GM19351 (cell line): ENCODE results near the gene TIAM2.
"Not testable (repeated sequence)": the region's sequence is repeated elsewhere in the genome, so short reads cannot be mapped to it uniquely, and the experiment has no call there.

ENCODE experiments used
- ATAC-seq: cut with Tn5 transposase; IDR thresholded peaks from one replicate; pipeline ENCODE4 v1.9.1; 2021; ENCODE audit warnings: mild to moderate bottlenecking, moderate library complexity; ENCODE audit not compliant: unreplicated experiment

The TIAM2 gene

GRCh38 chr6:155187994-155188706 lies 193.0 kb downstream of the TIAM2 start:
- ATAC-seq = no peak

- no peak for ATAC-seq
Observed at GRCh38 chr6:155188707-155189496, 193.8 kb downstream of the TIAM2 start.

- ATAC-seq = no peak
Observed at GRCh38 chr6:155190677-155191076, 195.6 kb downstream of the TIAM2 start.

GRCh38 chr6:155193526-155193925 lies 198.4 kb downstream of the TIAM2 start:
- ATAC-seq = no peak

GRCh38 chr6:155194399-155194798 lies 199.3 kb downstream of the TIAM2 start:
- no peak for ATAC-seq

GRCh38 chr6:155195903-155196302 lies 200.8 kb downstream of the TIAM2 start:
- ATAC-seq = no peak

GRCh38 chr6:155196911-155197310 lies 201.8 kb downstream of the TIAM2 start:
- no peak for ATAC-seq

- no peak for ATAC-seq
Observed at GRCh38 chr6:155197932-155198331, 202.8 kb downstream of the TIAM2 start.

GRCh38 chr6:155200012-155200411 lies 204.9 kb downstream of the TIAM2 start:
- peak; percentile 76 for ATAC-seq

GRCh38 chr6:155201461-155202226 lies 206.5 kb downstream of the TIAM2 start:
- peak; percentile 50 for ATAC-seq

- ATAC-seq = no peak
Observed at GRCh38 chr6:155207223-155207622, 212.1 kb downstream of the TIAM2 start.

GRCh38 chr6:155212106-155212505 lies 217.0 kb downstream of the TIAM2 start:
- no peak for ATAC-seq

GRCh38 chr6:155212616-155213380 lies 217.7 kb downstream of the TIAM2 start:
- no peak for ATAC-seq

GRCh38 chr6:155213611-155214372 lies 218.7 kb downstream of the TIAM2 start:
- no peak for ATAC-seq

- ATAC-seq = no peak
Observed at GRCh38 chr6:155215906-155216305, 220.8 kb downstream of the TIAM2 start.

- ATAC-seq = no peak
Observed at GRCh38 chr6:155216312-155217046, 221.4 kb downstream of the TIAM2 start.

- ATAC-seq = not testable (repeated sequence)
Observed at GRCh38 chr6:155218711-155219110, 223.6 kb downstream of the TIAM2 start.

GRCh38 chr6:155219299-155219698 lies 224.2 kb downstream of the TIAM2 start:
- ATAC-seq = no peak

- ATAC-seq = no peak
Observed at GRCh38 chr6:155219858-155220301, 224.8 kb downstream of the TIAM2 start.
